Uterus (tissue), 4 donors: ENCODE measurements around the gene BLACAT1. TPM values are rescaled to one million over a fixed set of nuclear protein-coding genes. Genes with fewer than 3 reads are reported as not detected.
"Not testable (repeated sequence)": the region's sequence is repeated elsewhere in the genome, so short reads cannot be mapped to it uniquely, and the experiment has no call there.

Source experiments
- DNase-seq, 2 donors: peaks; one replicate each; pipeline ENCODE4 v3.0.0-alpha.2; 2019 to 2020
- H3K27ac ChIP-seq, 2 donors: fragments of 200-600 bp; sonication (generic); 1 replicate in 1 of 2; 2 replicates in 1 of 2; pipeline ENCODE4 v1.5.1; 2016 to 2018
- H3K27me3 ChIP-seq, 2 donors: fragments of 200-600 bp; sonication (generic); one replicate each; pipeline ENCODE4 v1.5.1; 2018 to 2019; ENCODE audit warnings: control low read depth in 1 of 2
- H3K36me3 ChIP-seq, 2 donors: fragments of 200-600 bp; sonication (generic); one replicate each; pipeline ENCODE4 v1.5.1; 2019; ENCODE audit warnings: control low read depth in 1 of 2
- H3K4me1 ChIP-seq, 2 donors: fragments of 200-600 bp; sonication (generic); one replicate each; pipeline ENCODE4 v1.5.1; 2018 to 2019; ENCODE audit warnings: control low read depth in 1 of 2
- H3K4me3 ChIP-seq, 2 donors: fragments of 200-600 bp; sonication (generic); 1 replicate in 1 of 2; 2 replicates in 1 of 2; pipeline ENCODE4 v1.5.1; 2018 to 2019; ENCODE audit warnings: mild to moderate bottlenecking in 1 of 2
- H3K9me3 ChIP-seq, 2 donors: fragments of 200-600 bp; sonication (generic); one replicate each; pipeline ENCODE4 v1.5.1; 2019; ENCODE audit warnings: control low read depth in 1 of 2
- POLR2A ChIP-seq, 2 donors: fragments of 450-650 bp; IDR thresholded peaks; one replicate each; pipeline ENCODE4 v1.6.1; 2016; ENCODE audit warnings: antibody characterized with exemption in 2 of 2, mild to moderate bottlenecking in 1 of 2, moderate library complexity in 1 of 2
- intact Hi-C: fragments of 100-400 bp; cut with DNase I; formaldehyde crosslinking; loops from one replicate; pipeline ENCODE4 v1.15.1; 2023; ENCODE audit warnings: low total_unique reads
- microRNA counts, 2 donors: library from miRNA; unstranded; fragments of <30 nt; microRNA quantifications; one replicate each; lab custom pipeline; 2016 to 2017
- microRNA-seq: library from miRNA; unstranded; fragments of <30 nt; microRNA quantifications from one replicate; pipeline ENCODE4, GENCODE V29; 2016; ENCODE audit warnings: borderline microRNAs expressed, borderline replicate concordance
- small RNA-seq: library from RNA; depleted of rRNA; stranded (forward); fragments of <200 nt; gene quantifications from one replicate; pipeline ENCODE3, GENCODE V24; 2016
- total RNA-seq, 4 donors: library from RNA; depleted of rRNA in 3 of 4; stranded (reverse); fragments of >200 nt in 3 of 4; gene quantifications; one replicate each; pipeline versions ENCODE4 v1.1.0 to v1.2.4, GENCODE V29; 2014 to 2023
- TF ChIP-seq, protein P1 (sequence below), 4 experiments: fragments of 200-600 bp in 2 of 4; fragments of 450-650 bp in 2 of 4; sonication (generic) in 2 of 4; IDR thresholded peaks; one replicate each; pipeline ENCODE4 v1.5.1; 2016 to 2019; ENCODE audit warnings: antibody characterized with exemption in 4 of 4, mild to moderate bottlenecking in 2 of 4, moderate library complexity in 1 of 4
- donor health status: DM: yes; HTN: yes; CAD: no.

BLACAT1 gene
- total RNA-seq, 4 donors from 2014 or later: 0.52 to 1.0 TPM; not detected in 2

DNA sequence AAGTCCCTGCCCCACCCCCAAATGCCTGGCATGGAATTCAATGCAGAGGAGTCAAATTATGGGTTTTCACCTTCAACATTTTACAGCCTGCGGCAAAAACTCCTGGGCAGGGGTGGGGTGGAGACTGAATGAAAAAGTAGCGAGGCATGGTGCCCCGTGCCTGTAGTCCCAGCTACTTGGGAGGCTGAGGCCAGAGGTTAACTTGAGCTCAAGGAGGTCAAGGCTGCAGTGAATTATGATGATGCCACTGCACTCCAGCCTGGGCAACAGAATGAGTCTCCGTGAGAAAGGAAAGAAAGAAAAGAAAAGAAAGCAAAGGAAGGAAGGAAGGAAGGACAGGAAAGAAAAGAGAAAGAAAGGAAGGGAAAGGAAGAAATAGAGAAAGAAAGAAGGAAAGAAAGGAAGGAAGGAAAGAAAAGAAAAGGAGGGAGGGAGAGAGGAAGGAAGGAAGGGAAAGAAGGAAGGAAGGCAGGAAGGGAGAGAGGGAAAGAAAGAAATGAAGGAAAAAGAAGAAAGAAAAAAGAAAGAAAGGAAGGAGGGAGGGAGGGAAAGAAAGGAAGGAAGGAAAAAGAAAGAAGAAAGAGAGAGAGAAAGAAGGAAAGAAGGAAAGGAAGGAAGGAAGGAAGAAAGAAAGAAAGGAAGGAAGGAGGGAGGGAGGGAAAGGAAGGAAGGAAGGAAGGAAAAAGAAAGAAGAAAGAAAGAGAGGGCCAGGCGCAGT, 45.1 kb downstream of the BLACAT1 start:
- no peak for DNase-seq
- Histone ChIP-seq H3K4me1 (no peaks in the 10 kb centered on the region), H3K4me3 (no peak overlapping the region), H3K27ac (no peak overlapping the region), H3K9me3 (no peaks in the 10 kb centered on the region), H3K27me3 (no peaks in the 10 kb centered on the region), H3K36me3 (no peaks in the 10 kb centered on the region)
- intact Hi-C loops: no loop called here
- TF ChIP-seq, protein P1, sequence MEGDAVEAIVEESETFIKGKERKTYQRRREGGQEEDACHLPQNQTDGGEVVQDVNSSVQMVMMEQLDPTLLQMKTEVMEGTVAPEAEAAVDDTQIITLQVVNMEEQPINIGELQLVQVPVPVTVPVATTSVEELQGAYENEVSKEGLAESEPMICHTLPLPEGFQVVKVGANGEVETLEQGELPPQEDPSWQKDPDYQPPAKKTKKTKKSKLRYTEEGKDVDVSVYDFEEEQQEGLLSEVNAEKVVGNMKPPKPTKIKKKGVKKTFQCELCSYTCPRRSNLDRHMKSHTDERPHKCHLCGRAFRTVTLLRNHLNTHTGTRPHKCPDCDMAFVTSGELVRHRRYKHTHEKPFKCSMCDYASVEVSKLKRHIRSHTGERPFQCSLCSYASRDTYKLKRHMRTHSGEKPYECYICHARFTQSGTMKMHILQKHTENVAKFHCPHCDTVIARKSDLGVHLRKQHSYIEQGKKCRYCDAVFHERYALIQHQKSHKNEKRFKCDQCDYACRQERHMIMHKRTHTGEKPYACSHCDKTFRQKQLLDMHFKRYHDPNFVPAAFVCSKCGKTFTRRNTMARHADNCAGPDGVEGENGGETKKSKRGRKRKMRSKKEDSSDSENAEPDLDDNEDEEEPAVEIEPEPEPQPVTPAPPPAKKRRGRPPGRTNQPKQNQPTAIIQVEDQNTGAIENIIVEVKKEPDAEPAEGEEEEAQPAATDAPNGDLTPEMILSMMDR (IDR thresholded peaks at IDR 0.05): no peak
- TF ChIP-seq POLR2A (IDR thresholded peaks at IDR 0.05): no peak

DNA sequence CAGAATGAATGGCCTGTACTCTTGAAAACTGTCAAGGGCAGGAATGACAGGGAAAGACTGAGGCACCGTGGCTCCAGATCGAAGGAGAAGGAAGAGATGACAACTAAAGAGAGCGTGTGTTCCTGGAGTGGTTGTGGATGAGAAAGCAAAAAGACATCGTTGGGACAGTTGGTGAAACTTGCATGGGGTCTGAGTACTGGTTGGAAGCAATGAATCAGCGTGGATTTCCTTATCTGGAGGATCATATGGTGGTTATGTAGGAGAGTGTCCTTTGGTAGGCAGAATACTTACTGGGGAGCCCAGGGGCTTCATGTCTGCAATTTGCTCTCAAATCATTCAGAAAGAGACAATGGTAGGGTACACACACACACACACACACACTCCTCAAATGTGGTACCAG, 47.9 kb downstream of the BLACAT1 start:
- TF ChIP-seq, protein P1 (IDR thresholded peaks at IDR 0.05): no peak
- TF ChIP-seq POLR2A (IDR thresholded peaks at IDR 0.05): no peak

DNA sequence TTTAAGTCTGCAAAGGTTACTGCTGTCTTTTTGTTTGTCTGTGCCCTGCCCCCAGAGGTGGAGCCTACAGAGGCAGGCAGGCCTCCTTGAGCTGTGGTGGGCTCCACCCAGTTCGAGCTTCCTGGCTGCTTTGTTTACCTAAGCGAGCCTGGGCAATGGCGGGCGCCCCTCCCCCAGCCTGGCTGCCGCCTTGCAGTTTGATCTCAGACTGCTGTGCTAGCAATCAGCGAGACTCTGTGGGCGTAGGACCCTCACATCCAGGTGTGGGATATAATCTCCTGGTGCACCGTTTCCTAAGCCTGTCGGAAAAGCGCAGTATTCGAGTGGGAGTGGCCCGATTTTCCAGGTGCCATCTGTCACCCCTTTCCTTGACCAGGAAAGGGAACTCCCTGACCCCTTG, 49.6 kb downstream of the BLACAT1 start:
- H3K27me3 ChIP-seq, intact Hi-C loops, H3K4me1 ChIP-seq, H3K27ac ChIP-seq, DNase-seq, H3K9me3 ChIP-seq, H3K36me3 ChIP-seq, H3K4me3 ChIP-seq: not testable (repeated sequence)

More for the DNA sequence above, 47.9 kb downstream of the BLACAT1 start:
- DNase-seq: no peak
- Histone ChIP-seq H3K4me3 (no peak overlapping the region), H3K27ac (no peak overlapping the region), H3K9me3 (no peaks in the 10 kb centered on the region), H3K36me3 (no peaks in the 10 kb centered on the region), H3K4me1 (no peaks in the 10 kb centered on the region), H3K27me3 (no peaks in the 10 kb centered on the region)
- intact Hi-C loops: no loop called here

MicroRNAs encoded within 50 kb of the gene (microRNA counts, 767-probe panel; counts per million panel counts)
- microRNA hsa-miR-135b-5p (lab: Ali Mortazavi, UCI): 0 to 1,821 counts per million in 2 donors

Small RNA genes within 50 kb of the gene (microRNA-seq; reads per million reads assigned to microRNA genes)
- 3.4 reads per million for gene MIR135B

Small RNA genes within 50 kb of the gene (small RNA-seq; reads per million reads assigned to genes)
- gene MIR135B: not detected

Other genes starting within 250 kb of the BLACAT1 start
- gene DSTYK, start 244.3 kb downstream of the BLACAT1 start, total RNA-seq: 10 to 100 TPM in 2 of 4 donors, 1 to 10 TPM in 2; 7.9 to 26.9 (median 14.4) TPM
- 1 to 10 TPM; 2.4 to 6.1 (median 5.3) TPM for gene TMCC2, start 228.1 kb downstream of the BLACAT1 start, total RNA-seq
- gene NUAK2, start 134.3 kb downstream of the BLACAT1 start, total RNA-seq: 1 to 10 TPM in 2 of 4 donors, under 1 TPM in 1, not detected in 1; 0.73 to 2.0 (median 1.5) TPM
- 10 to 100 TPM in 1 of 4 donors, 1 to 10 TPM in 1, under 1 TPM in 1, not detected in 1; 0.88 to 14.1 (median 7.5) TPM for gene KLHDC8A, start 99.1 kb downstream of the BLACAT1 start, total RNA-seq
- 1 to 10 TPM in 2 of 4 donors, not detected in 2; 1.6 to 1.8 TPM for gene LEMD1, start 34.0 kb downstream of the BLACAT1 start, total RNA-seq
- gene CDK18, start 48.6 kb upstream of the BLACAT1 start, total RNA-seq: 10 to 100 TPM in 2 of 4 donors, 1 to 10 TPM in 2; 4.1 to 28.2 (median 8.5) TPM
- gene ELK4, start 176.0 kb upstream of the BLACAT1 start, total RNA-seq: 10 to 100 TPM; 17.9 to 97.7 (median 26.7) TPM
- 1 to 10 TPM in 2 of 4 donors, under 1 TPM in 2; 0.51 to 4.1 (median 1.6) TPM for gene SLC45A3, start 224.5 kb upstream of the BLACAT1 start, total RNA-seq